Right lobe of liver (tissue), 6 donors: Measurements from ENCODE around the gene ZNF79. TPM values are rescaled to one million over a fixed set of nuclear protein-coding genes. Genes with fewer than 3 reads are reported as not detected.

Source experiments
- ATAC-seq, 4 donors: fragments of 200-7000 bp; cut with Tn5 transposase; one replicate each; pipeline ENCODE4 v1.9.1; 2020; ENCODE audit warnings: mild to moderate bottlenecking in 4 of 4, moderate library complexity in 4 of 4
- DNase-seq, 3 donors: peaks; one replicate each; pipeline ENCODE4 v3.0.0-alpha.2; 2020
- H3K27ac ChIP-seq, 3 donors: fragments of 200-600 bp; one replicate each; pipeline ENCODE4 v1.8.0; 2022
- H3K27me3 ChIP-seq, 2 donors: fragments of 200-600 bp; one replicate each; pipeline ENCODE4 v1.8.0; 2022
- H3K36me3 ChIP-seq, 4 donors: fragments of 200-600 bp; sonication (generic) in 1 of 4; one replicate each; pipeline versions ENCODE4 v1.5.1 to v1.8.0; 2017 to 2022; ENCODE audit warnings: control low read depth in 1 of 4
- H3K4me1 ChIP-seq, 4 donors: fragments of 200-600 bp; sonication (generic) in 1 of 4; one replicate each; pipeline versions ENCODE4 v1.5.1 to v1.8.0; 2017 to 2022; ENCODE audit warnings: control low read depth in 1 of 4
- H3K4me3 ChIP-seq, 3 donors: fragments of 200-600 bp; one replicate each; pipeline ENCODE4 v1.8.0; 2022
- H3K9me3 ChIP-seq, 4 donors: fragments of 200-600 bp; sonication (generic) in 1 of 4; one replicate each; pipeline versions ENCODE4 v1.5.1 to v1.8.0; 2017 to 2022; ENCODE audit warnings: control low read depth in 1 of 4
- CTCF ChIP-seq, 4 donors: fragments of 200-600 bp in 3 of 4; fragments of 450-650 bp in 1 of 4; IDR thresholded peaks; one replicate each; pipeline versions ENCODE4 v1.5.1 to v1.8.0; 2016 to 2022; ENCODE audit warnings: antibody characterized with exemption in 4 of 4, mild to moderate bottlenecking in 2 of 4
- POLR2A ChIP-seq: fragments of 450-650 bp; IDR thresholded peaks from one replicate; pipeline ENCODE4 v1.6.1; 2017; ENCODE audit warnings: antibody characterized with exemption, mild to moderate bottlenecking
- WGBS: methylation state at CpG from one replicate; pipeline ENCODE4 v1.1.6; 2018; ENCODE audit warnings: low coverage, low lambda C conversion rate; ENCODE audit not compliant: insufficient coverage; ENCODE audit errors: missing lambda C conversion rate; 5-methylcytosine and 5-hydroxymethylcytosine counted together
- intact Hi-C, 2 donors: fragments of 100-400 bp; cut with DNase I; formaldehyde crosslinking; loops; one replicate each; pipeline versions ENCODE4 v1.11.2 to v1.14.1; 2022
- long read RNA-seq: library from polyadenylated mRNA; unstranded; transcript quantifications from one replicate; pipeline ENCODE4 v2.0.0, GENCODE V29; 2019
- total RNA-seq, 6 experiments: library from RNA; depleted of rRNA in 2 of 6; stranded (reverse); fragments of >200 nt in 2 of 6; fragmentation: NEBNext Ultra II Directional in 3 of 6; extraction: Animal tissue kit (Norgen Biotek cat#: 25700) in 3 of 6; gene quantifications; one replicate each; pipeline versions ENCODE4 v1.1.0 to v1.2.4, GENCODE V29; 2016 to 2023
- donor health status: DM: no; HTN: yes; CAD: no.
- donor health status: DM: no; HTN: no; CAD: no.
- donor health status: DM: no; HTN: no; CAD: no.
- donor health status: DM: no; HTN: yes; CAD: no.
- donor health status: DM: no; HTN: yes; CAD: no.

ZNF79 gene
- total RNA-seq: 1 to 10 TPM; 2.5 to 4.6 (median 3.5) TPM
- long read RNA-seq, partial matches to known transcripts: 0 of 1 reads
- long read RNA-seq, other reads (novel, unspliced or antisense): 1 of 1 reads

DNA sequence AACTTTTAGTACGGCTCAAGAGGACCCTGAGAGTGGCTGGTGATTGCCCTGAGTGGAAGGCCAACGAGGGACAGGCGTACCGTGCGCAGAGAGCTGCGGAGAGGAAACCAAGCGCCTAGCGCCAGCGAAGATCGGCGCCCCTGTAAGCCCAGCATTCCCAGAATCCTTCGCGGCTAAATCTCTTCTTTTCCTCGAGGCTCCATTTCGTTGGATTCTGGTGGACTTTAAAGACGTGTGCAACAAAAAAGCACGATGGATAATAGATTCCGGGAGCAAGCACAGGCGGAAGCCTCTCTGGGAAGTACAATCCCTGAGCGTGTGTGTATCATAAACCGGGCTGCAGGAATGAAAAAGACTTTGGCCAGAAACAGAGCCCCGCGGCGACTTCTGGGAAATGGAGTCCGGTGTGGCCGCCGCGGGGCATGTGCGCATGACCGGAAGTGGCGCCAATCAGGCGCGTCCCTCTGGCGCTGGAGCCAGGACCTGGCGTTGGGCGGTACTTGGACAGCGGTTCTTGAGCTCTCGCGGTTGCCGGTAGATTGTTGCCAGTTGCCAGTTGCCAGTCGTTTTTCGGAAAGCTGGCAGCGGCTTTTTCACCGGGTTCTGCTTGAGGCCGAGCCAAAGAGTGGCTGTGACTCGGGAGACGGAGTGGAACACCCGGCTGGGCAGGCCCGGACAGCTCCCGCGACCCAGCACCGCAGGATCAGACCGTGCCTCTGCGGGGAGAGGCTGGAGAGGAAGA lies at the start of gene ZNF79:
Gene ZNF79 (plus strand): TSS at position 449 of the 742 bp plus-strand sequence. CDS start 406 bp downstream, outside the sequence.
- no peaks in the 10 kb centered on the region for H3K27me3 ChIP-seq
- ATAC-seq (peak; percentile 93 to 94 (median 94)), DNase-seq (peak; percentile 93 to 95 (median 95))
- peak within 1 kb of the TSS; percentile 65 to 92 (median 79) for H3K27ac ChIP-seq
- 0% methylated on average over 13 of the region's 54 CpGs for whole genome bisulfite sequencing
- no peaks in the 10 kb centered on the region for H3K9me3 ChIP-seq
- TF ChIP-seq POLR2A: peak; percentile 64
- no peak for TF ChIP-seq CTCF (IDR thresholded peaks at IDR 0.05)
- peak within 1 kb of the TSS; percentile 64 to 95 (median 89) for H3K4me3 ChIP-seq
- peaks cover 0 to 38% (median 8%) of the 10 kb centered on the region in 4 donors for H3K4me1 ChIP-seq
- intact Hi-C loops: no loop called here
- peaks cover 0 to 9% (median 2%) of the 10 kb centered on the region in 4 donors for H3K36me3 ChIP-seq

- 89% methylated on average over 3 of the region's 3 CpGs for WGBS
- DNase-seq (no peak), ATAC-seq (no peak)
- H3K4me3 ChIP-seq: no peak overlapping the region
- H3K27ac ChIP-seq: no peak overlapping the region
- no peak for TF ChIP-seq POLR2A
- no peak for TF ChIP-seq CTCF (IDR thresholded peaks at IDR 0.05)
- H3K36me3 ChIP-seq: no peaks in the 10 kb centered on the region
- H3K4me1 ChIP-seq: no peaks in the 10 kb centered on the region
- H3K27me3 ChIP-seq: no peaks in the 10 kb centered on the region
- intact Hi-C loops: no loop called here
- peaks cover 0 to 2% (median 0%) of the 10 kb centered on the region in 4 donors for H3K9me3 ChIP-seq
Observed at GRCh38 chr9:127380479-127380878, 43.7 kb upstream of the ZNF79 start.

- H3K9me3 ChIP-seq: peaks cover 0 to 2% (median 0%) of the 10 kb centered on the region in 4 donors
- DNase-seq (no peak), ATAC-seq (no peak)
- intact Hi-C loops: no loop called here
- 57% methylated on average over 2 of the region's 2 CpGs for WGBS
- TF ChIP-seq CTCF (IDR thresholded peaks at IDR 0.05) (no peak), POLR2A (no peak)
- no peaks in the 10 kb centered on the region for H3K4me1 ChIP-seq
- no peak overlapping the region for H3K4me3 ChIP-seq
- H3K27ac ChIP-seq: no peak overlapping the region
- no peaks in the 10 kb centered on the region for H3K36me3 ChIP-seq
- no peaks in the 10 kb centered on the region for H3K27me3 ChIP-seq
Observed at GRCh38 chr9:127382541-127382940, 41.6 kb upstream of the ZNF79 start.

DNA sequence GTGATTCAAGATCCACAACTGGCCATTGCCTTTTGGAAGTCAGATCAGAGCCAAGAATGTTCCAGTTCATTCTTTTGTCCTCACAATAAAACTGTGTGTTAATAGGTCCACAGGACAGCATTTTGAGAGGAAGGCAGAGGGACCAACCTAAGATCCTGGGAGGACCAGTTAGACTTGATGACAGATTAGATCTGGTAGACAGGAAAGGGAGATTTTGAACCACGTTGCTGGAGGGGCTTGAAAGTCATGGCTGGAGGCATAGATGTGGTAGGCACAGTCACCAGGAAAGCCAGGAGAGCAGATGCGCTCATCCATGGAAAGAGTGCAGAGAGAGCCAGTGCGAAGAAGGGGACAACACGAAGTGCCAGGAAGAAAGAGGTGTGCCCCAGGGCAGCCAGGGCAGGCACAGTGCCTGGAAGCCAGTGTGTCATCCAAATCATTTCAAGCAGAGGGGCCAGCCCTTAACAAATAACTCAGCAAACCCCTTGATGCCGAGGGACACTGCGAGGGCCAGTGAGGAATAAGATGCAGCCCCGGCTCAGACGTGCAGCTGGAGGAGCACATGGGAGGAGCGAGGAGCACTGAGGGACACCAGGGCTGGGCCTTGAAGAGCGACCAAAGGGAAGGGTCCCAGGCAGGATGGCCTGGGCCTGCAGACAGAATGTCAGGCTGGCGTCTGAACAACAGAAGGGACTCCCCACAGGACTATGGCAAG lies 40.0 kb upstream of the ZNF79 start:
- WGBS: 82% methylated on average over 9 of the region's 11 CpGs
- DNase-seq: peak in 1 of 3 donors; percentile 0
- intact Hi-C loops: no loop called here

More for the DNA sequence above, 40.0 kb upstream of the ZNF79 start:
- Histone ChIP-seq H3K9me3 (peaks cover 0 to 2% (median 0%) of the 10 kb centered on the region in 4 donors), H3K27ac (no peak overlapping the region), H3K36me3 (no peaks in the 10 kb centered on the region), H3K27me3 (no peaks in the 10 kb centered on the region), H3K4me1 (no peaks in the 10 kb centered on the region), H3K4me3 (no peak overlapping the region)
- TF ChIP-seq CTCF (IDR thresholded peaks at IDR 0.05) (no peak), POLR2A (no peak)
- ATAC-seq: no peak
